Activated CD4-positive, alpha-beta T cell treated with anti-CD3 and anti-CD28 coated beads, Interleukin-2, amount 10 ng/mL, durations not matched to agents 7 days and 5 days (primary cell): ENCODE results near the gene ASPRV1. TPM values are rescaled to one million over a fixed set of nuclear protein-coding genes. Genes with fewer than 3 reads are reported as not detected.

Experiments used
- total RNA-seq, 2 experiments: library from RNA; stranded (reverse); gene quantifications; one replicate each; pipeline ENCODE4 v1.2.3, GENCODE V29; 2021

The ASPRV1 gene
- total RNA-seq, 2 experiments from 2014 or later: 0.69 to 0.99 TPM

Other genes starting within 250 kb of the ASPRV1 start
- gene ANXA4, start 219.5 kb downstream of the ASPRV1 start, total RNA-seq: 10 to 100 TPM; 70.6 to 75.9 TPM
- gene GMCL1, start 132.0 kb downstream of the ASPRV1 start, total RNA-seq: 10 to 100 TPM; 19.4 to 24.9 TPM
- gene SNRNP27, start 67.7 kb downstream of the ASPRV1 start, total RNA-seq: 10 to 100 TPM; 58.1 to 62.8 TPM
- gene MXD1, start 46.5 kb downstream of the ASPRV1 start, total RNA-seq: 10 to 100 TPM; 17.0 to 19.1 TPM
- gene PCBP1, start 125.8 kb upstream of the ASPRV1 start, total RNA-seq: 100 to 1,000 TPM; 527 to 544 TPM
- 10 to 100 TPM; 26.0 to 27.9 TPM for gene C2orf42, start 229.4 kb upstream of the ASPRV1 start, total RNA-seq